GM12873 (cell line): ENCODE data around the gene MLH1.

ENCODE experiments used
- CTCF ChIP-seq: IDR thresholded peaks from 2 replicates; pipeline ENCODE4 v1.5.1; 2012; ENCODE audit warnings: low read depth, mild to moderate bottlenecking, moderate library complexity, low read length, control low read depth; ENCODE audit not compliant: insufficient read depth; ENCODE audit errors: missing control alignments

The MLH1 gene

GRCh38 chr3:37075955-37076354 lies 82.6 kb downstream of the MLH1 start:
- no peak for TF ChIP-seq CTCF

- no peak for TF ChIP-seq CTCF
These were observed 89.0 kb downstream of the MLH1 start for GRCh38 chr3:37082317-37082716.

GRCh38 chr3:37086918-37087317 lies 93.6 kb downstream of the MLH1 start:
- no peak for TF ChIP-seq CTCF

- TF ChIP-seq CTCF = no peak
These were observed 94.6 kb downstream of the MLH1 start for GRCh38 chr3:37087870-37088269.

GRCh38 chr3:37092484-37092883 lies 99.2 kb downstream of the MLH1 start:
- no peak for TF ChIP-seq CTCF

- TF ChIP-seq CTCF = no peak
These were observed 100.2 kb downstream of the MLH1 start for GRCh38 chr3:37093481-37093880.

GRCh38 chr3:37094636-37095035 lies 101.3 kb downstream of the MLH1 start:
- TF ChIP-seq CTCF = no peak
